GM20000 (cell line): ENCODE results near the gene CHN2.

Source experiments
- DNase-seq: peaks from one replicate; pipeline ENCODE4 v3.0.0; 2012; ENCODE audit warnings: low spot score
- TF ChIP-seq, protein P1 (sequence below): IDR thresholded peaks from 2 replicates; pipeline ENCODE4 v1.5.1; 2012; ENCODE audit warnings: mild to moderate bottlenecking, control low read depth; ENCODE audit errors: extremely low read depth, missing control alignments

The CHN2 gene

GRCh38 chr7:29315122-29315891, 120.7 kb downstream of the CHN2 start:
- TF ChIP-seq, protein P1, sequence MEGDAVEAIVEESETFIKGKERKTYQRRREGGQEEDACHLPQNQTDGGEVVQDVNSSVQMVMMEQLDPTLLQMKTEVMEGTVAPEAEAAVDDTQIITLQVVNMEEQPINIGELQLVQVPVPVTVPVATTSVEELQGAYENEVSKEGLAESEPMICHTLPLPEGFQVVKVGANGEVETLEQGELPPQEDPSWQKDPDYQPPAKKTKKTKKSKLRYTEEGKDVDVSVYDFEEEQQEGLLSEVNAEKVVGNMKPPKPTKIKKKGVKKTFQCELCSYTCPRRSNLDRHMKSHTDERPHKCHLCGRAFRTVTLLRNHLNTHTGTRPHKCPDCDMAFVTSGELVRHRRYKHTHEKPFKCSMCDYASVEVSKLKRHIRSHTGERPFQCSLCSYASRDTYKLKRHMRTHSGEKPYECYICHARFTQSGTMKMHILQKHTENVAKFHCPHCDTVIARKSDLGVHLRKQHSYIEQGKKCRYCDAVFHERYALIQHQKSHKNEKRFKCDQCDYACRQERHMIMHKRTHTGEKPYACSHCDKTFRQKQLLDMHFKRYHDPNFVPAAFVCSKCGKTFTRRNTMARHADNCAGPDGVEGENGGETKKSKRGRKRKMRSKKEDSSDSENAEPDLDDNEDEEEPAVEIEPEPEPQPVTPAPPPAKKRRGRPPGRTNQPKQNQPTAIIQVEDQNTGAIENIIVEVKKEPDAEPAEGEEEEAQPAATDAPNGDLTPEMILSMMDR = no peak
- DNase-seq = no peak

DNA sequence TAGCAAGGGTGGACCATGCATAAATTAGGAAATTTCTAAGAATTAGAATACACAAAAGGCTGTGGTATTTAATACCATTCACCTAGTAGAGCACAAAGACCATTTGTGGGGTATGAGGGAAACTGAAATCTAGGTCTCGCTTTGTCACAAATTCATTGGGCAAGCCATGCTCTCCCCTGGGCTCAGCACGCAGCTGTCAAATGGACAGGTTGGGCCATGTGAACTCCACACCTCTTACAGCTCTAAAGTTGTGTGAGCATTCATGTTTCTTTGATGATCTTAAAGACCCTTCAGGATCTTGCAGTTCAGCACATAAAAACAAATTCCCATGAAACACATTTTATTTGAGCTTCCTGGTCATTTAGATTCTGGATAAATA, 121.3 kb downstream of the CHN2 start:
- TF ChIP-seq, protein P1 = no peak
- DNase-seq = no peak

DNA sequence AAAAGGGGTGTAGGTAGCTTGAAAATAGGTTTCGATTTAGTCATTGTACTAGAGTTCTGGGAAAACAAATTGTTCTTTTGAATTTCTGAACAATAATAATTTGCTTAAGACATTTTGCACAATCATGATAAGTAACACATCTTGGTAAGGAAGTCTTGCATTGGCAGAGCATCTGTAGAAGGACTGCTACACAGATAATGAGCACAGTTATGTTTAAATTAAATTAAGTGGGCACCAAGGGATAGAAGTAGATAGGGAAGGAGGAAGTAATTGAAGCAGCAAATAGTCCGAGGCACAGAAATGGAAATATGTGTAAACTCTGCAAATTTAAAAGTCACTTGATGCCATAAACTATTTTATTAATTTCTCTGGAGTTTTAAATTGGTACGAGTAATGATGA, 122.4 kb downstream of the CHN2 start:
- TF ChIP-seq, protein P1 = no peak
- DNase-seq = no peak

GRCh38 chr7:29318853-29319718, 124.5 kb downstream of the CHN2 start:
- TF ChIP-seq, protein P1 = no peak

DNA sequence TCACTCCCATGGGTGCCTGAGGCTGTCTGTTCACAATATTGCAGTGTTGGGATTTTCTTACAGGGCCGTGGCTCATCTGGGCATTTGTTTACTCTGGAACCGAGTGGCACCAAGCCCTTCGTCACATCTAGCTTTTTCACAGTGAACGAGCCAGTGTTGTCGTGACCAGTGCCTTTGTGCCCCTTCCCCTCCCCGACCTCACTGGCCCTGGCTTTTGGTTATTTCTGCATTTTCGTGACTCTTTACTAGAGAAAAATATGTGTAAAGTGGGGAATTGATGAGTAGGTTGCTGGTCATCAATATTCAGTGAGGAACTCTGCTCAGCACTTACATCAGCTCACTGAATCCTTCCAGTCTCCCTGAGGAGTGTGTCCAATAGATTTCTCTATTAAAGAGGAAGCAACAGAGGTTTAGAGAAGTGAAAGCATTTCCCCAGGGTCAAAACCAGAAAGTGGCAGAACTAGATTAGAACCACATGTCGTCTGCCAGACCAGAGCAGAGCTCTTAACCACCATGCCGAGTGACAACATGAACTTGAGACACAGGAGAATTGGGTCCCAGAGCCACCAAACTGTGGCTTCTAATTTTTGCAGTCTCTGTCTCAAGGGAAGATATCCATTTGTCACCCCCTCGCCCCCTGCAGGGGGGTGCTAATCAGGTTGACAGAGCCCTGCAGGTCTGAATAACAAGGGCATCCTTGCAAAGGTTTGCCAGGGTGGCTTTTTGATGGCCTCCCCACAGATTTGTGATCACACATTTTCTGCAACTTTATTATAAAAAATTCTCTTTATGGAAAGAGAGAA, 125.3 kb downstream of the CHN2 start:
- TF ChIP-seq, protein P1 = no peak
- no peak for DNase-seq

More at GRCh38 chr7:29318853-29319718, 124.5 kb downstream of the CHN2 start:
- no peak for DNase-seq

DNA sequence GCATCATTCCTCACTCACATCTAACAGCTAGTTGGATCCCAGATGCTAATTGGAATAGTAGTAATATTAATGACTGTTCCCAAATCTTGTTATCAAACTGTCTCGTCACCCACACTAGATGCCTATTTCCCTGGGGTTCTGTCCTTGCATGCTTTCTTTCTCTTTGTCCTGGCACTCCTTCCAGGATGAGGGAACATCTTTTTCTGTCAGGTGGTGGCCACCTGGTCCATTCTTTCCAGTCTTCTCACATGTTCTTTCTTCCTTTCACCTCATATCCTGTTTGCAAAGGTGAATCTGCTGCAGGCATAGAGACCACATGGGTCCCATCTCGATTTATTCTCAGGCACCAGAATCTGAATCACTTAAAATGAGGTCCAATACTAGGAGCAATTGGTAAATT, 126.0 kb downstream of the CHN2 start:
- no peak for DNase-seq
- TF ChIP-seq, protein P1 = no peak
